GM04504 (cell line): ENCODE results near the gene FGF16.
"Not testable (repeated sequence)": the region's sequence is repeated elsewhere in the genome, so short reads cannot be mapped to it uniquely, and the experiment has no call there.

ENCODE experiments used
- DNase-seq: peaks from one replicate; pipeline ENCODE4 v3.0.0-alpha.2; 2012; ENCODE audit warnings: low read depth

Gene FGF16

DNA sequence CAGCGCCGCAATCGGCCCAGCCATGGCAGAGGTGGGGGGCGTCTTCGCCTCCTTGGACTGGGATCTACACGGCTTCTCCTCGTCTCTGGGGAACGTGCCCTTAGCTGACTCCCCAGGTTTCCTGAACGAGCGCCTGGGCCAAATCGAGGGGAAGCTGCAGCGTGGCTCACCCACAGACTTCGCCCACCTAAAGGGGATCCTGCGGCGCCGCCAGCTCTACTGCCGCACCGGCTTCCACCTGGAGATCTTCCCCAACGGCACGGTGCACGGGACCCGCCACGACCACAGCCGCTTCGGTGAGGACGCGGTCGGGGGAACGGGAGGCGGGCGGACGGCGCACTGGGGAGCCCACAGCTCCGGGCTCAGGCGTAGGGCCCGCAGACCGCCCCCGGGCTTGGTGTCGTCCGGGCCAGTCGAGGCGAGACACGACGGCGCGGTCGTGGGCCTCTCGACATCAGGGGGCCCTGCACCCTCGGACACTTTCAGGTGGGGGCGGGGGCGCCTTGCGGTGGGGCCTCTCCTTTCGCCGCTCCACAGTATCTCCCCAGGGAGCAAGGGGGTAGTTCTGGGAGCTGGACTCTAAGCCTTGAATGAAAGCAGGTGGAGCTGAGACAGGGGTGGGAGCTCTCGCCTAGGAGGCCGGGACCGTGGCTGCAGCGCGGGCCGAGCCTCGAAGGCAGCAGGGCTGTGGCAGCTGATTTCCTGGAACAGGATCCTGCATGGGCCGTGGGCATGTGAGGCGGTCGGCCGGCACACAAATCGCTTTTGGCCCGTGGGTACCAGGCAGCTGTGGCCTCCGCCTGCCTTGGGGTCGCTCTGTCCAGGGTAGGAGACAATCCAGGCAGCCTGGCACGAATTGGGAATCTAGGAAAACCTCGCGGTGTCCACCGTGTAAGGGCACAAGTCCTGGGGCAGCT is 722 bp downstream of the FGF16 start:
- DNase-seq = no peak

DNA sequence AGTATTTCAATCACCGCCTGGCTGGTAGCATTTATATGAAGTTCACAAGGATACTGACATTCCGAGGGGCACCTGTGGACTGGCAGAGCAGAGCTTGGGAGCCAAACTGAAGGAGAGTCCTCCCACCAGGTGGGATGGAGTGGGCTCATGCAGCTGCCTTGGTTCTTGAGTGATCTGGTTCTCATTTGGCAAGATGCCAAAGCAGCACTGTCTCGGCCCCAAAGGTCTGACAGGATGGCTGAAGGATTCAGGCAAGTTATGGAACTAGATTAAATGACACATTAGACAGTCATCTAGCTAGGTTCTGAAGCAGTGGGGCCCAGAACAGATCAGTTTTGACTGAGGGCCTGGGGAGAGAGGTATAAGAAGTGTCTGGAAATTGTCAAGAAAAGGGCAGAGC is 3.2 kb downstream of the FGF16 start:
- DNase-seq = no peak

DNA sequence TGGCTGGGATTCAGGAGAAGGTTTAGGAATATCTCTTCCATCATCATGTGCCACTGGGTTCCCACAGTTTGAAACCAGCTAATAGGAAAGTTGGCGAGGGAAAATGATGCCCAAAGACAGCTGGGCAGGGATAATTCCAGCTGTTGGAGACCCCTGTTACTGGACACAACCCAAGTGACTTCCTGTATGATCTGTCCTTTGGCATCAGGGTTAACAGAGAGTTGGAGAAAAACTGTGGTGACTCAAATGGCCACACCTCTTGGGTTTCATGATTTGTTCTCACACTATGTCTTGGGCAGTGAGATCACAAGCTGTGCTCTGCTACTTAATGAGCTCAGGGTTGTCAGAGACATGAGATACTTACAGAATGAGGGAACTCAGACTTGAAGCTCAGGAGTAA is 3.8 kb downstream of the FGF16 start:
- DNase-seq = peak; percentile 40

DNA sequence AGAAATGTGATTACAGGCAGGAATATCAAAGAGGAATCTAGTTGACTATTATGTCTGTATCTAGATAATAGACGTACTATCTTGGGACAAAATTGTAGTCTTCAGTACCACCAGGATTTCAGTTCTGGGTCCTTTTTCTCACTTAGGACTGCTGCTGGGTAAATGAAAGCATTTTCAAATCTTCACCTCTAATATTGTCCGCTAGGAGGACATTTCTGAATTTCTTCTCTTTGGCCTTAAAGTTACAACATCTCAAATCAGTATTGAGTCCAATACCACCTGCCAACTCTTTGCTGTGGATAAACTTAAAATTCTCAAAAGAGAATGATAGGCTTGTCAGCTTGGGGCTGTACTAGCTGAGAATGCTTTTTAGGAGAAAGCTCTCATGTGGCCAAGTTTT is 6.0 kb downstream of the FGF16 start:
- DNase-seq = no peak

DNA sequence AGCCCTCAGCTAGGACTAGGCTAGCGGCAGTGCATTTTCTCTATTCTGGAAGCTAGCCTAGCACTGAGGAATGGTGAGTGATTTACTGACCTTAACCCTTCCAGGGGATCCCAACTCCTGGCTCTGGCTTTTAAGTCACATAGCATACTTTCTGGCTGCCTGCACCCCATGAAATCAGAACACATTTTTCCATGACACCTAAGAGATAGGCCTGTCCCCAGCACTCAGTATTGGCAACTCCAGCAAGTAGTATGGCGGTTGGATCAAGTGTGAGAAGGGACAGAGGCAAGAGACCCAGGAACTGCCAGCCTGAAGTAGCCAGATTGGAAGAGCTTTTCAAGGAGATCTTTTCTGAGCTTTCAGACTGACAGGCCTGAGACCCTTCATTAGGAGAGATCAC is 8.2 kb downstream of the FGF16 start:
- no peak for DNase-seq

DNA sequence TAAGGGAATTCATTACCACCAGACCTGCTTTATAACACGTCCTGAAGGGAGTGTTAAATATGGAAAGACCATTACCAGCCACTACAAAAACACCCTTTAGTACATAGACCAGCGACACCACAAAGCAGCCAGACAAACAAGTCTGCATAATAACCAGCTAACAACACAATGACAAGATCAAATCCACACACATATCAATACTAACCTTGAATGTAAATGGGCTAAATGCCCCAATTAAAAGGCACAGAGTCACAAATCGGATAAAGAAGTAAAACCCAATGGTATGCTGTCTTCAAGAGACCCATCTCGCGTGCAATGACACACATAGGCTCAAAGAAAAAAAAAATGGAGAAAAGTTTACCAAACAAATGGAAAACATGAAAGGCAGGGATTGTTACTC is 36.9 kb downstream of the FGF16 start:
- no peak for DNase-seq

DNA sequence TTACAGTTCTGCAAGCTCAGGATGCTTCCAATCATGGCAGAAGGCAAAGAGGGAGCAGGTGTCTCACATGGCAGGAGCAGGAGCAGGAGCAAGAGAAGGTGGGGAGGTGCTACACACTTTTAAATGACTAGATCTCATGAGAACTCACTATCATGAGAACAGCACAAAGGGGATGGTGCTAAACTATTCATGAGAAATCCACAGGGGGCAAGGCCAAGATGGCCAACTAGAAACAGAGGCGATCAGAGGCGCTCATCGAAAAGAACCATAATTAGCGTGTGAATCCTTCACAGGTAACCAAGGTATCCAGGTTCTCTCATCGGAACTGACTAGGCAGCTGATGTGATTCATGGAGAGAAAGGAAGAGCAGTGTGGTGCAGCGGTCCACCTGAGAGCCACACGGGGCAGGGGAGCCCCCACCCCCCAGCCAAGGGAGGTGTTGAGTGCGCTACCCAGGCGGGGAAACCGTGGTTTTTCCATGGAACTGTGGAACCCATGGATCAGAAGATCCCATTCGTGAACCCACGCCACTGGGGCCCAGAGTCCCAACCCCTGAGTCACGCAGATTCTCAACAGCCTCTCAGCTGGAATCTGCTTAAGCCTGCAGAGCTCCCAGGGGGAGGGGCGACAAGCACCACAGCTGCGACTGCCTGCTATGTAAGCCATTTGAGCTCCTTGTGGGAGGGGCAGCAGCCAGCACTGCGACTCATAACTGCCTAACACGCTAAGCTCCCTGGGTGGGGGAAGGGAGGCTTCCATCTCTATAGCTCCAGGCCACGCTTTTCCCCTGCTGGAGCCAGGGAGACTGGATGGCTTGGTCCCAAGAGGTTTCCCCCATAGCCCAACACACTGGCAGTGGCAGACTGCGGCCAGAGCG is 46.7 kb downstream of the FGF16 start:
- peak; percentile 20 for DNase-seq

DNA sequence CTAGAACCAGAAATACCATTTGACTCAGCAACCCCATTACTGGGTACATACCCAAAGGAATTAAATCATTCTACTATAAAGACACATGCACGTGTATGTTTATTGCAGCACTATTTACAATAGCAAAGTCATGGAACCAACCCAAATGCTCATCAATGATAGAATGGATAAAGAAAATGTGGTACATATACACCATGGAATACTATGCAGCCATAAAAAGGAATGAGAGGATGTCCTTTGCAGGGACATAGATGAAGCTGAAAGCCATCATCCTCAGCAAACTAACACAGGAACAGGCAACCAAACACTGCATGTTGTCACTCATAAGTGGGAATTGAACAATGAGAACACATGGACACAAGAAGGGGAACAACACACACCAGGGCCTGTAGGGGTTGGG is 53.0 kb downstream of the FGF16 start:
- DNase-seq = not testable (repeated sequence)

DNA sequence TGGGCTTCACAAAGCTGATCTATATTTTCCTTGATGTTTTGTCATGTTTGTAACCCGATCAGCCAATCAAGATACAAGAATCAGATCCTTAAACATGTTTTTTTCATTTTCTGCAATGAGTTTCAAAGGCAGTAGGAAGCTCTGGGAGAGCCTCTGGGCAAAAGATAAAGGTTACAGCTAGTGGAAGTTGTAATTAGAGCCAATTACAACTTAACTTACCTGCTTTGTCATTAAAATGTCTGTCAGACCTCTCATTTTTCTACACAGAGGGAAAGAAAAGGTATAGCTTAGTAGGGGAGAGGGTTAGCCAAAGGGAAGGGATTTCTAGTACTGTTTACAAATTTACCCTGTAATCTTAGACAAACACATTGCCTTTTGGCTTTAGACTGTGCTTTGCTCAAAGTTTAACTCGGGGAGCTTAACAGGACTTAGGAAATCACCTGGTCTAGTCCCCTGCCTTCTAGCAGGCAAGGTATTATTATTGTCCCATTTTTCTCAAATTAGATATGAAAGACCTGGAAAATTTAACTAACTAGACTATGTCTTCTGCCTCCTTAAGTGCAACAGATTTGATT is 55.8 kb downstream of the FGF16 start:
- no peak for DNase-seq

DNA sequence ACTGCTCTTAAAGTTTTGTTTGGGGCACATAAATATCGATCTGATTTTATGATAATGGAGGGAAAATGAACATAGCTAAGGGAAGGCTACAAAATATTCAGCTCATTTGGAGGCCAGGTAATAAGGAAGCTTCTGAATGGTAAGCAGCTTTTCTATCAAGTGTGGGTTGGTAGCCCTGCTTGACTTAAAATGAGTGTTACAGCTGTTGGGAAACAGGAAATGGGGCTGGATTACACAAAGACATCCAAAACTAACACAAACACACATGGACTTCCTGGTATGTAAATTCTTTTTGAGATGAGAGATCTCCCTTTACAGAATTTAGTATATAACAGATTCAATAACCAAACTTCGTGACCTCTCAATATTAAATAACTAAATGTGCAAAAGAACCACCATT is 58.0 kb downstream of the FGF16 start:
- DNase-seq = peak; percentile 2
